GM12878 (cell line): Measurements from ENCODE around the gene DACT3. TPM values are rescaled to one million over a fixed set of nuclear protein-coding genes. Genes with fewer than 3 reads are reported as not detected.

Experiments
- EED ChIP-seq: sonication (generic); IDR thresholded peaks from 2 replicates; pipeline ENCODE4 v1.6.1; 2016; ENCODE audit warnings: antibody characterized with exemption, low read depth
- POU2F2 ChIP-seq: IDR thresholded peaks from 3 replicates; pipeline ENCODE4 v1.6.1; 2011; ENCODE audit warnings: low read depth, mild to moderate bottlenecking, low read length, borderline replicate concordance
- RUNX3 ChIP-seq: IDR thresholded peaks from 2 replicates; pipeline ENCODE4 v1.6.1; 2012; ENCODE audit warnings: low read length, inconsistent platforms
- SP1 ChIP-seq: IDR thresholded peaks from one replicate; pipeline ENCODE4 v1.6.1; 2011; ENCODE audit warnings: low read depth, low read length
- ZSCAN29 ChIP-seq: fragments of 450-650 bp; IDR thresholded peaks from 2 replicates; pipeline ENCODE4 v1.6.1; 2017; ENCODE audit warnings: mild to moderate bottlenecking, moderate library complexity
- ZZZ3 ChIP-seq: IDR thresholded peaks from 2 replicates; pipeline ENCODE4 v1.6.1; 2011; ENCODE audit warnings: low read depth; ENCODE audit not compliant: control insufficient read depth, insufficient read length
- polyA plus RNA-seq, 11 experiments: library from polyadenylated mRNA; depleted of rRNA in 4 of 11; unstranded in 6 of 11; stranded (reverse) in 5 of 11; fragments of >200 nt; fragmentation: Nextera tagmentation in 4 of 11; fragmentation: Illumina TruSeq in 1 of 11; extraction: Ambion mirVana in 4 of 11; extraction: Trizol in 1 of 11; gene quantifications; 1 replicate in 1 of 11; 2 replicates in 10 of 11; pipeline versions ENCODE4 v1.2.1 to v1.2.3, GENCODE V29; 2011 to 2016; ENCODE audit warnings: inconsistent platforms in 2 of 11, missing spikeins in 2 of 11, low read depth in 1 of 11
- total RNA-seq, 4 experiments: library from RNA; depleted of rRNA in 3 of 4; stranded (reverse); fragments of >200 nt in 3 of 4; fragmentation: Illumina TruSeq in 1 of 4; extraction: Trizol in 1 of 4; gene quantifications; 2 replicates each; pipeline versions ENCODE4 v1.2.1 to v1.2.3, GENCODE V29; 2013 to 2021
- TF ChIP-seq, protein P1 (sequence below): IDR thresholded peaks from 2 replicates; pipeline ENCODE4 v1.6.1; 2012; ENCODE audit warnings: low read depth, low read length, improper control_type of control experiment
- TF ChIP-seq, protein P2 (sequence below): IDR thresholded peaks from 2 replicates; pipeline ENCODE4 v1.6.1; 2011; ENCODE audit warnings: low read depth, mild to moderate bottlenecking, low read length, moderate library complexity, borderline replicate concordance; ENCODE audit errors: extremely low read depth
- TF ChIP-seq, protein P3 (sequence below): IDR thresholded peaks from 2 replicates; pipeline ENCODE4 v1.6.1; 2012; ENCODE audit warnings: low read depth, low read length, improper control_type of control experiment

Gene DACT3
- total and polyA plus RNA-seq, 10 of the 15 experiments (the other 5 are each of a cell fraction or from before 2014, with no cell fraction given) = 0.05 to 2.5 (median 0.35) TPM; not detected in 1

DNA sequence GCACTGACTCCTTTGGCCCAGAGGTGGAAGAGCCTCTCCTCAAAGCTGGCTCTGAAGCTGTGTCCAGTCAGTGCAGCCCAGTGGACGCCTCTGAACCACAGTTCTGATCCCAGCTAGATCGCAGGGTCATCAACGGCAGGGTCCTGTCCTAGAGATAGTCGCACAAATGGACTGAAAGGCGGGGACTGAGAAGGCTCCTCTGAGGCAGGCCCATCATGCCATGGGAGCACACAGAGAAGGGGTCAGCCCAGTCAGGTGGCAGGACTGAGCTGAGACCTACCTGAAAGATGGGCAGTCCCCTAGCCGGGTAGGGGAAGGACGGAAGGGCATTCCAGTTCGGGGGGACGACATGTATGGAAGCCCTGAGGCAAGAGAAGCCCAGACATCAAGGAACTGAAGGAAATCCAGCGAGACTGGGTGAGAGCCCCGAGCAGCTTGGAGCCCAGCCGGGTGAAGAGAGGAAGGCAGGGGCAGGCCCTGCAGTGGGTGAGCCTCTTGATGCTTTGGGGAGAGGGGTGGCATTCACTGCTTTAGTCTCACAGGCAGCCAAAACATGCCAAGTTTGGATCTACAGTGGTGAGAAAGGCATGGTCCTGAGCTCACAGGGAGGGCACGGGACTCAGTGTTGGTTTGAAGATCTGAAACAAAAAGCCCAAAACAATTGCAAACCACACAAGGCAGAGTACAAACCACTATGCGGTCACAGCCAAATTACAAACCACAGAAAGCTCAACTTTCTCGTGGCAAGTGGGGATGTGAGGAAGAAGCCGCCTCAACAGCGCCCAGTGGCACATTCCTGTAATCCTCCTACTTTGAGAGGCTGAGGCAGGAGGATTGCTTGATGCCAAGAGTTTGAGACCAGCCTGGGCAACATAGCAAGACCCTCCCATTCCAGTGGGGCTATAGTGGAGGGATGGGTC is 49.9 kb downstream of the DACT3 start (continued):
- TF ChIP-seq, protein P1, sequence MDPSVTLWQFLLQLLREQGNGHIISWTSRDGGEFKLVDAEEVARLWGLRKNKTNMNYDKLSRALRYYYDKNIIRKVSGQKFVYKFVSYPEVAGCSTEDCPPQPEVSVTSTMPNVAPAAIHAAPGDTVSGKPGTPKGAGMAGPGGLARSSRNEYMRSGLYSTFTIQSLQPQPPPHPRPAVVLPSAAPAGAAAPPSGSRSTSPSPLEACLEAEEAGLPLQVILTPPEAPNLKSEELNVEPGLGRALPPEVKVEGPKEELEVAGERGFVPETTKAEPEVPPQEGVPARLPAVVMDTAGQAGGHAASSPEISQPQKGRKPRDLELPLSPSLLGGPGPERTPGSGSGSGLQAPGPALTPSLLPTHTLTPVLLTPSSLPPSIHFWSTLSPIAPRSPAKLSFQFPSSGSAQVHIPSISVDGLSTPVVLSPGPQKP = no peak
- TF ChIP-seq, protein P2, sequence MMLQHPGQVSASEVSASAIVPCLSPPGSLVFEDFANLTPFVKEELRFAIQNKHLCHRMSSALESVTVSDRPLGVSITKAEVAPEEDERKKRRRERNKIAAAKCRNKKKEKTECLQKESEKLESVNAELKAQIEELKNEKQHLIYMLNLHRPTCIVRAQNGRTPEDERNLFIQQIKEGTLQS = no peak
- TF ChIP-seq SP1 (no peak), ZSCAN29 (no peak), RUNX3 (peak; percentile 98), ZZZ3 (no peak), EED (peak; percentile 71; the same call in 1 of the 2 replicates), POU2F2 (peak; percentile 24; the same call in 1 of the 3 replicates)
- TF ChIP-seq, protein P3, sequence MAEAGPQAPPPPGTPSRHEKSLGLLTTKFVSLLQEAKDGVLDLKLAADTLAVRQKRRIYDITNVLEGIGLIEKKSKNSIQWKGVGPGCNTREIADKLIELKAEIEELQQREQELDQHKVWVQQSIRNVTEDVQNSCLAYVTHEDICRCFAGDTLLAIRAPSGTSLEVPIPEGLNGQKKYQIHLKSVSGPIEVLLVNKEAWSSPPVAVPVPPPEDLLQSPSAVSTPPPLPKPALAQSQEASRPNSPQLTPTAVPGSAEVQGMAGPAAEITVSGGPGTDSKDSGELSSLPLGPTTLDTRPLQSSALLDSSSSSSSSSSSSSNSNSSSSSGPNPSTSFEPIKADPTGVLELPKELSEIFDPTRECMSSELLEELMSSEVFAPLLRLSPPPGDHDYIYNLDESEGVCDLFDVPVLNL = no peak
